ENCODE measurements around the gene ENPP3. TPM values are rescaled to one million over a fixed set of nuclear protein-coding genes. Genes with fewer than 3 reads are reported as not detected.
"Not testable (repeated sequence)": the region's sequence is repeated elsewhere in the genome, so short reads cannot be mapped to it uniquely, and the experiment has no call there.

ENPP3 gene
- total RNA-seq, 6 experiments from 2014 or later, result 0.07 to 0.12 TPM; not detected in 4

- Mint-ChIP-seq H3K27ac (no peak overlapping the region), H3K9me3 (no peaks in the 10 kb centered on the region), H3K4me1 (ENCODE audit: low read depth) (0 out of 2 replicates have a peak, but pooled peaks cover 5% of the 10 kb centered on the region), H3K4me3 (no peak overlapping the region), H3K27me3 (ENCODE audit: insufficient read depth) (no peaks in the 10 kb centered on the region), H3K36me3 (ENCODE audit: low read depth) (no peaks in the 10 kb centered on the region)
- DNase-seq, result no peak
- TF ChIP-seq CTCF (IDR thresholded peaks at IDR 0.05), result no peak
Measured at GRCh38 chr6:131692031-131692430, 54.9 kb downstream of the ENPP3 start.

GRCh38 chr6:131692589-131692988 lies 55.5 kb downstream of the ENPP3 start:
- H3K27ac Mint-ChIP-seq, result no peak overlapping the region
- 0 out of 2 replicates have a peak, but pooled peaks cover 5% of the 10 kb centered on the region for H3K4me1 Mint-ChIP-seq (ENCODE audit: low read depth)

GRCh38 chr6:131693384-131693783 lies 56.3 kb downstream of the ENPP3 start:
- H3K27ac Mint-ChIP-seq, result no peak overlapping the region
- no peak overlapping the region for H3K4me3 Mint-ChIP-seq
- no peak for DNase-seq
- no peaks in the 10 kb centered on the region for H3K27me3 Mint-ChIP-seq (ENCODE audit: insufficient read depth)
- no peaks in the 10 kb centered on the region for H3K9me3 Mint-ChIP-seq
- H3K36me3 Mint-ChIP-seq (ENCODE audit: low read depth), result no peaks in the 10 kb centered on the region
- no peak for TF ChIP-seq CTCF (IDR thresholded peaks at IDR 0.05)
- 0 out of 2 replicates have a peak, but pooled peaks cover 5% of the 10 kb centered on the region for H3K4me1 Mint-ChIP-seq (ENCODE audit: low read depth)

More at GRCh38 chr6:131692589-131692988, 55.5 kb downstream of the ENPP3 start:
- no peak overlapping the region for H3K4me3 Mint-ChIP-seq
- no peak for DNase-seq
- H3K36me3 Mint-ChIP-seq (ENCODE audit: low read depth), result no peaks in the 10 kb centered on the region
- TF ChIP-seq CTCF (IDR thresholded peaks at IDR 0.05), result no peak
- H3K27me3 Mint-ChIP-seq (ENCODE audit: insufficient read depth), result no peaks in the 10 kb centered on the region
- no peaks in the 10 kb centered on the region for H3K9me3 Mint-ChIP-seq

- TF ChIP-seq CTCF (IDR thresholded peaks at IDR 0.05), result peak; percentile 93
- Mint-ChIP-seq H3K4me1 (ENCODE audit: low read depth) (0 out of 2 replicates have a peak, but pooled peaks cover 5% of the 10 kb centered on the region), H3K4me3 (no peak overlapping the region), H3K36me3 (ENCODE audit: low read depth) (no peaks in the 10 kb centered on the region), H3K27ac (no peak overlapping the region), H3K27me3 (ENCODE audit: insufficient read depth) (no peaks in the 10 kb centered on the region), H3K9me3 (no peaks in the 10 kb centered on the region)
- peak; percentile 61 for DNase-seq
Measured at GRCh38 chr6:131694832-131695426, 57.8 kb downstream of the ENPP3 start.

- TF ChIP-seq CTCF (IDR thresholded peaks at IDR 0.05), result no peak
- no peak for DNase-seq
- H3K4me3 Mint-ChIP-seq, result no peak overlapping the region
- 0 out of 2 replicates have a peak, but pooled peaks cover 5% of the 10 kb centered on the region for H3K4me1 Mint-ChIP-seq (ENCODE audit: low read depth)
- no peaks in the 10 kb centered on the region for H3K36me3 Mint-ChIP-seq (ENCODE audit: low read depth)
- H3K27me3 Mint-ChIP-seq (ENCODE audit: insufficient read depth), result no peaks in the 10 kb centered on the region
- no peaks in the 10 kb centered on the region for H3K9me3 Mint-ChIP-seq
- no peak overlapping the region for H3K27ac Mint-ChIP-seq
Measured at GRCh38 chr6:131696956-131697355, 59.9 kb downstream of the ENPP3 start.

GRCh38 chr6:131700851-131701250 lies 63.7 kb downstream of the ENPP3 start:
- H3K27ac Mint-ChIP-seq; H3K9me3 Mint-ChIP-seq; H3K27me3 Mint-ChIP-seq (ENCODE audit: insufficient read depth); H3K36me3 Mint-ChIP-seq (ENCODE audit: low read depth); H3K4me3 Mint-ChIP-seq; H3K4me1 Mint-ChIP-seq (ENCODE audit: low read depth); DNase-seq: not testable (repeated sequence)

GRCh38 chr6:131703905-131704304 lies 66.8 kb downstream of the ENPP3 start:
- not testable (repeated sequence) for H3K9me3 Mint-ChIP-seq; H3K4me1 Mint-ChIP-seq (ENCODE audit: low read depth); DNase-seq; H3K36me3 Mint-ChIP-seq (ENCODE audit: low read depth); H3K27me3 Mint-ChIP-seq (ENCODE audit: insufficient read depth); H3K4me3 Mint-ChIP-seq; H3K27ac Mint-ChIP-seq

GRCh38 chr6:131710917-131711316 lies 73.8 kb downstream of the ENPP3 start, which contains the start of gene CTAGE9:
Gene CTAGE9 (minus strand): TSS chr6:131711017. CDS start chr6:131711017, 0 bp downstream.
- not testable (repeated sequence) for DNase-seq; H3K27ac Mint-ChIP-seq; H3K4me3 Mint-ChIP-seq; H3K36me3 Mint-ChIP-seq (ENCODE audit: low read depth); H3K9me3 Mint-ChIP-seq; H3K27me3 Mint-ChIP-seq (ENCODE audit: insufficient read depth); H3K4me1 Mint-ChIP-seq (ENCODE audit: low read depth)

- H3K36me3 Mint-ChIP-seq (ENCODE audit: low read depth); H3K27me3 Mint-ChIP-seq (ENCODE audit: insufficient read depth); H3K4me3 Mint-ChIP-seq; H3K27ac Mint-ChIP-seq; DNase-seq; H3K4me1 Mint-ChIP-seq (ENCODE audit: low read depth); H3K9me3 Mint-ChIP-seq: not testable (repeated sequence)
Measured at GRCh38 chr6:131715567-131715966, 78.5 kb downstream of the ENPP3 start.
